HG02840 (cell line): ENCODE results near the gene ASAP2.

Experiments
- ATAC-seq: cut with Tn5 transposase; IDR thresholded peaks from one replicate; pipeline ENCODE4 v1.9.1; 2021; ENCODE audit warnings: mild to moderate bottlenecking, moderate library complexity, moderate number of reproducible peaks; ENCODE audit not compliant: unreplicated experiment, low FRiP score

The ASAP2 gene

DNA sequence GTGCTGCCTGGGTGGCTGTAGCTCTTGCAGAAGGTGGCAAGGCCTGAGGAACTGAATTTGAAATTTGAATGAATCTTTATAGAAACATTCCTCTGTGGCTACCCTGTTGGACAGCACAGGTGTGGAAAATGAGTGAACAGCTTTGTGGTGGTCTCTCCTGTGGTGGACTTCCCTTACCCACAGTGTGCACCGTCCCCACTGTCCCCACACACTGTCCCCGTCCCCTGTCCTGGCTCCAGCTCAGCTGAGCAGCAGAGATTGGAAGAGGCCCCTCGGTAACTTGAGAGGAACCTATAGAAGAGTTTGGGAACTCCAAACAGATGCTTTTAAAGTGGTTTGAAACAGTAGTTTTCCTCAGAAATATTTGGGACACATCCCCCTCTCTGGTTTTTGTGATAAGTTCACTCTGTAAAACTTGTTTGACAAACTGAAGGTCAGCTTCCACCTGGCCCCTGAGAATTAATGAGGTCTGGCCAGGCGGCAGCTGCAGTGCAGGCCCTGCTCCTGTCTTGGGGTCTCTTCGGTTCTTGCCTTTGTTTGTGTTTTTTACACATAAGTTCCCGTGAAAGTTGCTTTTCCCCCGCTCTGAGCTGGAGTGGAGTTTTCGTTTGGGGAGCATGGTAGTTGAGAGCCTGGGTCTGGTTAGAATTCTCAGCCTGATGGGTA is 63.2 kb downstream of the ASAP2 start:
- ATAC-seq, result no peak

DNA sequence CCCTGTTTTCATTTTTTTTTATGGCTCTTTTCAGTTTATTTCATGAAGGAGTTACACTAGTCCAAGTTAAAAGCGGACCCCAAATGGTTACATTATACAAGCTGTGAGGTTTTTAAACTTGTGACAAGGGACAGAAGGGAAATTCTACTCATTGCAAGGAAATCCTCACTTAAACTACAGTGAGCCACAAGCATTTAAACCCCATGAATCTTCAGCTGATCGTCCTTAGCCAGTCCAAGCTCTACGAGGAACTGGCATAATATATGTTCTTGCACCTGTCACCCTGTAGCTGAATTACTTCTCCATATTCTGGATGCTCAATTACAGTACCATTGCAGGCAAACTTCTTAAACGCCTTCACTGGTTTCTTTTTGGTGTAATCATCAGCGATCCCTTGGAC is 64.5 kb downstream of the ASAP2 start:
- ATAC-seq, result no peak

DNA sequence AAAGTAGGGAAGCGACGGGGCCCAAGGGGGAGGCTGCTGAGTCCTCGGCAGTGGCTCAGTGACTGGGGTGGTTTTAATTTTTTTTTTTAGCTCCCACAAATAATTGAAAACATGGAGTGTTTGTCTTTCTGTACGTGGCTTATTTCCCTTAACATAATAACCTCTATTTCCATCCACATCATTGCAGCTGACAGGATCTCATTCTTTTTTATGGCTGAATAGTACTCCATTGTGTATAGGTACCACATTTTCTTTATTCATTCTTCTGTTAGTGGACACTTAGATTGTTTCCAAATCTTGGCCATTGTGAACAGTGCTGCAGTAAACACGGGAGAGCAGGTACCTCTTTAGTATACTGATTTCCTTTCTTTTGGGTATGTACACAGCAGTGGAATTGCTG is 65.1 kb downstream of the ASAP2 start:
- ATAC-seq, result no peak

DNA sequence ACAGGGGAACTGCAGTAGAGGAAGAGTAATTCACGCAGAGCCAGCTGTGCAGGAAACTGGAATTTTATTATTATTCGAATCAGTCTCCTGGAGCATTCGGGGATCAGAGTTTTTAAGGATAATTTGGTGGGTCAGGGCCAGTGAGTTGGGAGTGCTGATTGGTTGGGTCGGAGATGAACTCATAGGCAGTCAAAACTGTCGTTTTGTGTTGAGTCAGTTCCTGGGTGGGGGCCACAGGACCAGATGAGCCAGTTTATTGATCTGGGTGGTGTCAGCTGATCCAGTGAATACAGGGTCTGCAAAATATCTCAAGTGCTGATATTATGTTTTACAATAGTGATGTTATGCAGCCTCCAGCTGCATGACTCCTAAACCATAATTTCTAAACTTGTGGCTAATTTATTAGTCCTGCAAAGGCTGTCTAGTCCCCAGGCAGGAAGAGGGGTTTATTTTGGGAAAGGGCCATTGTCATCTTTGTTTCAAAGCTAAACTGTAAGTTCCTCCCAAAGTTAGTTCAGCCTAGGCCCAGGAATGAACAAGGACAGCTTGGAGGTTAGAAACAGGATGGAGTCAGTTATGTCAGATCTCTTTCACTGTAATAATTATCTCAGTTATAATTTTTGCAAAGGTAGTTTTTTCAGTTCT is 67.0 kb downstream of the ASAP2 start:
- no peak for ATAC-seq

DNA sequence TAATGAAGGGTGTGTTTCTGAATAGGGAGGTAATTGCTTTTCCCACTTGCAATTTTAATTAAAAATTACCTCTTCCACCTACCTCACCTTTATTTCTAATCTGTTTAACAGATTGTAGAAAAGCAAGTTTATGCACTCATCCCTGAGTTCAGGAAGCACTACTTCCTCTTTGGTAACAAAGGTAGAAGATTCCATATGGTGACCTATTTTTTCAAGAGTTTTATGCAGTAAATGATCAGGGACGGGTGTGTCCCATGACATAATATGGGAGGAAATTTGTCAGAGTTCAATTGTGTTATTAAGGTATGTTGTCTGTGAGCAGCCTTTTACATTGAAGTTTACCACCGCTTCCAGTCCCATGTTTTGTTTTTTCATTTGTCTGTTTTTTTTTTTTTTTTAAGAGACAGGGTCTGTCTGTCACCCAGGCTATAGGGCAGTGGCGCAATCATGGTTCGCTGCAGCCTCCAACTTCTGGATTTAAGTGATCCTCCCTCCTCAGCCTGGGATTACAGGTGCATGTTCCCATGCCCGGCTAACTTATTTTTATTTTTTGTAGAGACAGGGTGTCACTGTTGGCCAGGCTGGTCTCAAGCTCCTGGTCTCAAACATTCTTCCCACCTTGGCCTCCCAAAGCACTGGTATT is 68.2 kb downstream of the ASAP2 start:
- ATAC-seq, result no peak

DNA sequence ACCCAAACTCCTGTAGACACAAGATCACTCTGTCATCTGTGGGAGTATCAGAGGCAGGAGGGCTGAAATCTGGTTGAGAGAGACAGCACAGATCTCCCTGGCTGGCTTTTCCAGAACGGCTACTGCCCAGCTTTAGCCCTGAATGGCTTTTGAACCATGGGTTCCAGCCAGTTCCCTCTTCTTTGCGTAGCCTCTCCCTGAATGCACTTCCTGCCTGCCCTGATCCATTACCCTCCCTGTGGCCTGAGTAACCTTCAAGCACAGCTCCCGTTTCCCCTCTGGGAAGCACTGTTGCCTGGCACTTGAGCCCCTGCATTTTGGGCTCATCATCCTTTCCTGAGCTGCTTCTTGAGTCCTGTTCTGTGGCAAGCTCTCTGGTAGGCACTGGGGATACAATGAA is 68.8 kb downstream of the ASAP2 start:
- no peak for ATAC-seq

DNA sequence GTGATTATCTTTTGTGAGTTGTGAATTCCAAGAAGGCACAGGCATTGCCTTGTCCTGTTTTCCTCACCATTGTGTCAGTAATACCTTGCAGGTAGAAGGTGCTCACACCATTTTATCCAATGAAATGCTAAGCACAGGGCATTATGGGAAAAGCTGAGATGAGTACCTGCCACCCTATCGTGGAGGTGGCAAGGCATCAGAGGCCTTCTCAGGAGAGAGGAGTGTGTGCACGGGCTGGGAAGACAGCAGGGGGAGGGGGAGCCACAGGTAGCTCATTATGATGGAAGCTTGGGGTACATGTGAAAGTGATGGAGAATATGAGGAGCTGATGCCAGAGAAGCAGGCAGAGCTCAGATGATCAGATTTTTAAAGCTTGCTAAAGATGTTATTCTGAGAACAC is 69.5 kb downstream of the ASAP2 start:
- no peak for ATAC-seq

DNA sequence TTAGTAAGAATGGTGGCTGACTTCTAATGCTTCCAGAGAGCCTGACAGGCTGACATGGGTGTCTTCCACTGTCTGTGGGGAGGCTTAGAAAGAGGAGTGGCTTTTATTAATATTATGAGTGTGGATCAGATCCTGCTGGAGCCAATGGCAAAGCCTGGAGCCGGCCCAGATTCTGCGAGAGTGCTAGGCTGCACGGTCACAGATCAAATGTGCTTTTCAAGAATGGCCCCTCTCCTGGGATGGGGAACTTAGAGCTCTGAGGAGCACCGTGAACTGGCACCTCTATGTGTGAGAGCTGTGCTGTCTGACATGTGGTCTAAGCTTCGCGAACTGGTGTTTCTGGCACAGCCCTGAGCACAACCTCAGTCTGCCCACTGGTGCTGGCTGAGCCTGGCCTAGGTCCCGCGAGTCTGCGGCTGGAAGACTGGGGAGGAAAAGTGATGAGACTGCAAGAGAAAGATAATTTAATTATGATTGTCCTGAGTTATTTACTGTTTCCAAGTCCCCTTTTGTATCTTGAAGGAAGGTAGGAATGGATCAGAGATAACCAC is 70.4 kb downstream of the ASAP2 start:
- no peak for ATAC-seq

DNA sequence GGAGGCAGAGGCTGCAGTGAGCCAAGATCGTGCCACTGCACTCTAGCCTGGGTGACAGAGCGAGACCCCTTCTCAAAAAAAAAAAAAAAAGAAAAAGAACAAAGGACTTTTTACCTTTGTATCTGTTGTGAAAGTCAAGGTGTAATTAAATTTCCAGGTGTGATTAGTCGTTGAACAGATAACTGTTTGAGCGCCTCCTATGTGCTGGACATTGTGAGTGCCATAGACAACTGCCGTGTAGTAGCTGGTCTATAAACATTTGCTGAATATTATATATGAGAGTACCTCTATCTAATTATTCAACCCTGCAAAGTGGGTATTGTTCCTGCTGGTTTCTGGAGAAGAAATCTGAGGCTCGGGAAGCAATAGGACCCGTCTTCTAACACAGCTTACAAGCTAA is 71.8 kb downstream of the ASAP2 start:
- no peak for ATAC-seq

DNA sequence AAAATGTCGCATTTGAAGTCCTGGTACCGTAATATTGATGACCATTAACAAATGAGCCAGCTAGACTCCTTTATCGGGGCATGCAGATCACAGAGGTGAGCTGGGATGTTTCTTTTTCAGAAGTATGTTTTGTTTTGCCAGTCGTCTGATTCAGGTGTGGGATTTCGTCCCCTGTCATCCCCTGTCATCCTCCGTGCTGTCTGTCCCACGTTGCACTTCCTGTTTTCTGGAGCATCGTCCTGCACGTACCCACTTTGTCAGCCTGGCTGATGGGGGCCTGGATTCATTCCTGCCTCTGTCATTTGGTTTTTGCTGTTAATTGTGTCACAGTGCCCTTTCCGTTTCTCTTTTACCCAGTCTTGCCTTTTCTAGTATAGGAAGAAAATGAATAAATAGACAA is 72.8 kb downstream of the ASAP2 start:
- ATAC-seq, result no peak

DNA sequence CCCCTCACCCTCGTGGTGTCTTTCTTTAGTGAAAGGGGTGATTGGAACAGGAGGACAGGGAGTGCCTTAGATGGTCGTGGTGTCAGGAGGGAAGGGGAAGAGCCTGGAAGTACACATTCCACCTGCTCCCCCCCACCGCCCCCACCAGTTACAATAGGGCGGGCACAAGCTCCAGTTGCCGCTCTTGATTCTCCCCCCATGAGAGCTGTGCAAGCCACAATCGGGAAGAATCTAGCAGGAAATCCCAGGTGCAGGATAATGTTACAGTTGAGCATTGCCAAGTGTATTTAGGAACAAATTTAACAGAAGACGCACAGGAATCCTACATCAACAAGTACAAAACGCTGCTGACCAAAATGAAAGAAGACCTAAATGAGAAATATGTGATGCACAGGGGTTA is 73.6 kb downstream of the ASAP2 start:
- ATAC-seq, result no peak

DNA sequence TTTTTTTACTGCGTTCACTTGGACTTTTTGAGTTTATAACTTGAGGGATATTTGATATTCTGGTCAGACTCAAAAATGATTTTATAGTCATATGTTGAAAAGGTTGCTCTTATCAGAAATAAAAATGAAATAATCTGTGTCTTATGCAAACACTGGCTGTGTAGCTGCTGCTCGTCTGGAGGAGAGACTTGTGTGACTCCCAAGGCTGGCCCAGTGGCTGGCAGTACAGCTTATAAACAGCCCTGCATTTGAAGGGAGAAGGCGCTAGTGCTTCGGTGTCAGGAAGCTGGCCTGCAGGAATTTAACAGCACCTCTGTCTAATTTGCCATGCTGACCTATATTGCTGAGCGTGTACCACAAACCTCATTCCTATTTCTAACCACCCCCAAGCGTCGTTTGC is 74.5 kb downstream of the ASAP2 start:
- no peak for ATAC-seq

DNA sequence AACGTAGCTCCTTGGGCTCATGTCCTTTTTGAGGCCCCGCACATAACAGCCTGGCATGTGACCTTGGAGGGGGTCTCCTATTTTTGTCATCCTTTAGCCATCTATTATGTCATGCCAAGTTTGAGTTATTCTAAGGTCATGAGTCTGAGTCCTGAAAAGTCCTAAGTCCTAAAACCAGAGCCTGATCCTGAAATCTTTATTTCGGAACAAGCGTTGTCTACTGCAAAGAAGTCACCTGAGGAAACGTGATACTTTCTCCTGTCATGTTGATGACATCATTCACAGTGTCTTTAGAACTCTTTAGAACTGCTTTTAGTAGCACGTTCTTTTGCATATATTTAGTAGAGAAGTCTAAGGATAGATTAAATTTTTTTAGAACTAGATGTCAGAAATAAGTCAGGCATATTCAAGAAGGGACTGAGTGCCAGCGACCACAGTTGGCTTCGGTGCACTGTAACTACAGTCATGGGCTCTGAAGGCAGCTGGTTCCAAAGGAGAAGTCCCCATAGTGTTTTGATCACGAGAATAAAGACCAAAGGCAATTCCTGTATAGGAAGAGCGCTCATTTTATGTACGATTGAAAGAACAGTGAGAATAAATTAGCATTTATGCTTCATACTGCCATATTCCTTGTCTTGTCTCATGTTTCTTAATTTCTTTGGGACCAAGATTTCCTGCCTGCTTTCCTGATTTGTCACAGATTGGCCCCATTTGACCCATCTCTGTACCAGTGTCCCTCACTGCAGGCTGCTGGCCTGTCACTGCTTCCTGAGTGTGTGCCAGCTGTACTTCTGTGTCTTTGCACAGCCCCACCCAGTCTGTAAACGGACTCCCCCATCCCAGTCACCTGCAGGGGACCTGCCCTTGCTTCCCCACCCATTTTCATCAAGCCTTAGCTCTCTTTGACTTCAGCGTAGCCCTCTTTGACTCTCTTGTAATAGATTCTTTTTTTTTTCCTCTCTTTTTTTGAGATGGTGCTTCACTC is 75.8 kb downstream of the ASAP2 start:
- ATAC-seq, result no peak

DNA sequence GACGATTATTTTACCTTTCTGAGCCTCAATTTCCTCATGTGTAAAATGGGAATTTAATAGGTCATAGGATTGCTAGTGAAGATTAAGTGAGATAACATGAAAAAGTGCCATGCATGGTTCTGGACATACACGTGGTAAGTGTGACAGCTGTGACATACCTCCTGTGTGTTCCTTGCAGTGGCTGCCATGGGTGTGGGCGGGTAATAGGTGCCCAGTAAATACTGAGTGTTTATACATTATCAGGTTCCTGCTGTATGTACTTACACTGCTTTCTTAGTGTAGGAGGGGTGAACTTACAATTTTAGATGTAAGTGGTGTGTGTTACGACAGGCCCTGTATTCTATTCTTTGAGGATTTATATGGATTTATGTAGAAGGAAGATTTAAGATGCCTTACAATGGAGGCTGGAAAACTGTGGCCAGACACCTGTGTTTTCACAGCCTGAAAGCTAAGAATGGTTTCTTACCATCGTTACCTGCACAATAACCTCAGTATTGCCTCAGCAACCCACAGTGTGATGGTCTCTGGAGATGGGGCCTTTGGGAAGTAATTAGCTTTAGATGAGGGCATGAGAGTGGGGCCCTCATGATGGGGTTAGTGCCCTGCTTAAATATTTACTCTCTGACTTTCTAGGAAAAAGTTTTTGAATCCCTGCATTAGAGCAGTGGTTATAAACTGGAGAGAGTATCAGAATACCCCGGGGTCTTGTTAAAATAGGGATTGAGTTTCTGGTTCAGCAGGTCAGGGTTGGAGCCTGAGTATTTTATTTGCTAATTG is 78.1 kb downstream of the ASAP2 start:
- no peak for ATAC-seq

DNA sequence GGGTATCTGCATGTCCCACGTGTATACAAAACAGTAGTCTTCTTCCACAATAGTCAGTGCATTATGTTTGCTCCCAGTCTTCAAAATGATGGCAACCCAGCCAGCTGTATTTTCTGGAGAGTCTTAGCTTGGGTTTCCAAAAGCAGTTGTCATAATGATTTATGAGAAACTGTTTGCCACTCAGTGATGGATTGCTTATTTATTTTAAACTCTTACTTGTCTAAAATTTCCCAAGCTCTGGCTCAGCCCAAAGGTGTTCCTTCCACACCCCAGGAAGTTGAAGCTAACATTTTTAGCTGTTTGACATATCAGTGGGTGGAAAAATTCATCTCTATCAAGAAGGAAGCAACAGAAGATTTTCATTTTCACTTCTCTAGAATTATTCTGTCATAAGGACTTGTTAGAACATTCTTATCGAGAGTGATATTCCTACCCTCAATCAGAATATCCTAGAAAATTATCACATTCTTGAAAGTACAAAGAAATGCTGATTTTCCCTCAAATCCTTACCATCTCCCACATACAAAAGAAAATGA is 78.8 kb downstream of the ASAP2 start:
- ATAC-seq, result no peak

DNA sequence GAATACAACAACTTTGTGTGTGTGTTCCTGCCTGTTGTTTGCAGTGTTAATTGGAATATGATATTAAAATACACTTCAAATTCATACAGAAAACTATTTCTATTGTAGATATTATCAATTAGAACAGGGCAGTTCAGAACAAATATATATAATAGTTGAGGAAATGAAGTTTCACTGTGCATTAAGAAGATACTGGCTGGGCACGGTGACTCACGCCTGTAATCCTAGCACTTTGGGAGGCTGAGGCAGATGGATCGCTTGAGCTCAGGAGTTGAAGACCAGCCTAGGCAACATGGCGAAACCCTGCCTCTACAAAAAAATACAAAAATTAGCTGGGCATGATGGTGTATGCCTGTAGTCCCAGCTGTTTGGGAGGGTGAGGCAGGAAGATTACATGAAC is 79.3 kb downstream of the ASAP2 start:
- ATAC-seq, result no peak

DNA sequence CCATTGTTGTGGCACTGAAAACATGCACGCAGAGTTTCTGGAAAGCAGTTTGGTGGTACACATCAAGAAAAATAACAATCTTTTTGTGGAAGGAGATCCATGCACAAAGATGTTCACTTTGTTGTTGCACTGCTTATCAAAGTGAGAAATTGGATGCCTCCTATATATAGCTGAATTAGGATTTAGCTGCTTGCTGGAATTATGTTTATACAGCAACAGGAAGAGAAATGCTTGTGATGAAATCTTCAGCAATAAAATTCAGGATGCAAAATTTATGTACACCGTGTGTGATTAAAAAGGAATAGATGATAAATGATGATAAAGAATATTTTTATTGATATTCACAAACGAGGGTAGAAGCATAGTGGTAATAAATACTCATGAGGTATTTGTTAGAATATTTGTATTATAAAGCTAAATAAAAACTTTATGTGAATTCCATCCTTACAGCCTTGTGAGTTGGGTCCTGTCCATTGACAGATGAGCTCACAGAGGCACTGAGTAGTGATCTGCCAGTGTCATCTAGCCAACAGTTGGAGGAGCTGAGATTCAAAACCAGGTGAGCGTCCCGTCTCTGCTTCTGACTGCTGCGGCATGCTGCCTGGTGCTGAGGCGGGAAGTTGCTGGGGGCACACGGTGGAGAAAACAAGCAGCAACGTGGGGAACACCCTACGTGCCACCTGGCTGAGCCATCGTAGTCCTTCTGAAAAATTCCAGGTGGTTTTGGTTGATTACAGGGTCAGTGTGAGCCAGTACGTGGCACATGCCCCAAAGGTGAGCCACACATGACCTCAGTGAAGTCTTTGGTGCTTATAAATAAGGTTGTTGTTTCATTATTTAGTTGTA is 80.2 kb downstream of the ASAP2 start:
- no peak for ATAC-seq

DNA sequence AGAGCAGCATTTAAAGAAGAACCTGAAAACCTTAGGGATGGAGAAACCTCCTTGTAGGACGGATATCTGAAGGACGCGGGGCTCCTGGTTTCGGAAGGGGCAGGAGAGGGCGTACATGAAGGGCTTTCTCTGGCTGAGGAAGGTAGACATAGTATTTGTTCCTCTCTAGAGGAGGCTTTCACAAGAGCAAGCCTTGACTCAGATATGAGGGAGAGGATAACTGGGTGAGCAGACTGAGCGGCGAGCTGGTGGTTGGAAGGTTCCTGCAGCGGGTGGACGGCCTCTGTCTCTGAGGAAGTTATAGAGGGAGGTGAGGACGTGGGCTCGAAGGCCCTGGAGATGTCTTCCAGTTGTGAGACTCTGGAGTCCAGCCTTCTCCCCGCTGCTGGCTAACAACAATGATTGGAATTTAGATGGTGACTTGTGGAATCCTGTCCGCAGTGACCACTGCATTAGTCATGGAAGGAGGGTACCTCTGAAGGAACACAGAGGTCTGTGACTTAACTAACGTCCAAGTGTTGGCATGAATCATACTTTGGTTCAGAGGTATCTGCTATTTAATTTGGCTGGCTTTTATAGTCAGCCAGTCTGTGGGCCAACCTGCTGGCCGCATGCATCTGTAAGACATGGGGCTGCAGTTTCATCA is 80.9 kb downstream of the ASAP2 start:
- ATAC-seq, result no peak
